ENCODE measurements around the gene ATP13A5.

- no peak for TF ChIP-seq POLR2A (IDR thresholded peaks at IDR 0.05)
- TF ChIP-seq CTCF (IDR thresholded peaks at IDR 0.05): no peak
These were observed 107.3 kb downstream of the ATP13A5 start for GRCh38 chr3:193271101-193271840.
